Measurements from ENCODE around the gene KARS1. TPM values are rescaled to one million over a fixed set of nuclear protein-coding genes. Genes with fewer than 3 reads are reported as not detected.

KARS1 gene
- total RNA-seq: 10 to 100 TPM; 74.8 to 95.3 TPM
- polyA plus RNA-seq: 100 to 1,000 TPM; 105 to 107 TPM
- long read RNA-seq, donor 1, transcript KARS-201 (14 exons, 2,005 nt): major isoform, 22 of 41 reads
- long read RNA-seq, donor 1, transcript KARS-211 (2 exons, 589 nt): minor isoform, 18 of 41 reads
- long read RNA-seq, donor 1, partial matches to known transcripts: 0 of 41 reads
- long read RNA-seq, donor 1, other reads (novel, unspliced or antisense): 0 of 41 reads
- long read RNA-seq, donor 2, transcript KARS-201 (14 exons, 2,005 nt): major isoform, 7 of 13 reads
- long read RNA-seq, donor 2, partial matches to known transcripts: 0 of 13 reads
- long read RNA-seq, donor 2, other reads (novel, unspliced or antisense): 0 of 13 reads
- long read RNA-seq, donor 3, transcript KARS-201 (14 exons, 2,005 nt): major isoform, 14 of 109 reads
- long read RNA-seq, donor 3, transcript KARS-211 (2 exons, 589 nt): minor isoform, 7 of 109 reads
- long read RNA-seq, donor 3, partial matches to known transcripts: 79 of 109 reads
- long read RNA-seq, donor 3, other reads (novel, unspliced or antisense): 8 of 109 reads
- long read RNA-seq, donor 4, transcript KARS-211 (2 exons, 589 nt): minor isoform, 6 of 16 reads
- long read RNA-seq, donor 4, transcript KARS-201 (14 exons, 2,005 nt): major isoform, 8 of 16 reads
- long read RNA-seq, donor 4, partial matches to known transcripts: 0 of 16 reads
- long read RNA-seq, donor 4, other reads (novel, unspliced or antisense): 0 of 16 reads
- long read RNA-seq, donor 5, transcript KARS-211 (2 exons, 589 nt): minor isoform, 14 of 35 reads
- long read RNA-seq, donor 5, transcript KARS-201 (14 exons, 2,005 nt): major isoform, 16 of 35 reads
- long read RNA-seq, donor 5, partial matches to known transcripts: 0 of 35 reads
- long read RNA-seq, donor 5, other reads (novel, unspliced or antisense): 0 of 35 reads

DNA sequence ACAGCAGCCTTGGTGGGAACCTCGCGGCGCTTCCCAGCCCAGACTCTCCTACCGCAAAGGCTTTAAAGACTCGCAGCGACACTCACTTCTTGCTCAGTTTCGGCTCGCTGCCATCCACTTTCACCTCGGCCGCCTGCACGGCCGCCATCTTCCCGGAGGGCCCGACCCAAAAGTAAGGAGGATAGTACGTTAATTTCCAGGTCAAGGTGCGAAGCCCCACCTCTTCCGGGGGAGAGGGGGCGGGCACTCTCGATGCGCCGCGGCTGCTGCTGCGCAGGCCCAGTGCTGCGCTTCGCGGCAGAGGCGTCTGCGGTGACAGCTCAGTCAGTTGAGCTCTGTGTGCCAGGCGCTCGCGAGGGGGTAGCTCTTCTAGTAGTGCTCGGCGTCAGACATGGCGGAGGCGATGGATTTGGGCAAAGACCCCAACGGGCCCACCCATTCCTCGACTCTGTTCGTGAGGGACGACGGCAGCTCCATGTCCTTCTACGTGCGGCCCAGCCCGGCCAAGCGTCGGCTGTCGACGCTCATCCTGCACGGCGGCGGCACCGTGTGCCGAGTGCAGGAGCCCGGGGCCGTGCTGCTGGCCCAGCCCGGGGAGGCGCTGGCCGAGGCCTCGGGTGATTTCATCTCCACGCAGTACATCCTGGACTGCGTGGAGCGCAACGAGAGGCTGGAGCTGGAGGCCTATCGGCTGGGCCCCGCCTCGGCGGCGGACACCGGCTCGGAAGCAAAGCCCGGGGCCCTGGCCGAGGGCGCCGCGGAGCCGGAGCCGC, at the start of gene KARS1, which contains the start of gene TERF2IP:
Gene KARS1, minus strand, starts transcription at position 174 of the 773 bp plus-strand sequence. Its CDS starts 26 bp downstream, at position 148.
Gene TERF2IP, plus strand, starts transcription at position 282 of the 773 bp plus-strand sequence. Its CDS starts 110 bp downstream, at position 392.
- ATAC-seq (ENCODE audit: insufficient read depth, low FRiP score): peak; percentile 96
- 0% methylated on average over 71 to 76 of the region's 76 CpGs for WGBS, 2 donors
- Histone ChIP-seq H3K4me1 (ENCODE audit: control insufficient read depth in 5 of 5, insufficient read depth in 5 of 5, low read length in 5 of 5) (peaks cover 0 to 21% (median 12%) of the 10 kb centered on the region in 5 donors), H3K9ac (ENCODE audit: insufficient read depth in 1 of 2, low read length in 2 of 2) (peak within 1 kb of the TSS; percentile 97), H3K36me3 (ENCODE audit: control insufficient read depth in 4 of 4, insufficient read depth in 4 of 4, low read length in 4 of 4) (peaks cover 0 to 15% (median 9%) of the 10 kb centered on the region in 4 donors), H3K27ac (ENCODE audit: low read depth in 1 of 2, low read length in 1 of 2) (peak within 1 kb of the TSS; percentile 83 to 99), H3K9me3 (ENCODE audit: control insufficient read depth in 4 of 4, insufficient read depth in 3 of 4, low read length in 3 of 4) (peaks cover 0 to 1% (median 0%) of the 10 kb centered on the region in 4 donors), H3K4me3 (peak within 1 kb of the TSS; percentile 96), H3K27me3 (ENCODE audit: control insufficient read depth in 3 of 3, insufficient read depth in 3 of 3, low read length in 2 of 3) (no peaks in the 10 kb centered on the region)
- peak; percentile 94 to 98 (median 95) for DNase-seq
- TF ChIP-seq, protein P1, sequence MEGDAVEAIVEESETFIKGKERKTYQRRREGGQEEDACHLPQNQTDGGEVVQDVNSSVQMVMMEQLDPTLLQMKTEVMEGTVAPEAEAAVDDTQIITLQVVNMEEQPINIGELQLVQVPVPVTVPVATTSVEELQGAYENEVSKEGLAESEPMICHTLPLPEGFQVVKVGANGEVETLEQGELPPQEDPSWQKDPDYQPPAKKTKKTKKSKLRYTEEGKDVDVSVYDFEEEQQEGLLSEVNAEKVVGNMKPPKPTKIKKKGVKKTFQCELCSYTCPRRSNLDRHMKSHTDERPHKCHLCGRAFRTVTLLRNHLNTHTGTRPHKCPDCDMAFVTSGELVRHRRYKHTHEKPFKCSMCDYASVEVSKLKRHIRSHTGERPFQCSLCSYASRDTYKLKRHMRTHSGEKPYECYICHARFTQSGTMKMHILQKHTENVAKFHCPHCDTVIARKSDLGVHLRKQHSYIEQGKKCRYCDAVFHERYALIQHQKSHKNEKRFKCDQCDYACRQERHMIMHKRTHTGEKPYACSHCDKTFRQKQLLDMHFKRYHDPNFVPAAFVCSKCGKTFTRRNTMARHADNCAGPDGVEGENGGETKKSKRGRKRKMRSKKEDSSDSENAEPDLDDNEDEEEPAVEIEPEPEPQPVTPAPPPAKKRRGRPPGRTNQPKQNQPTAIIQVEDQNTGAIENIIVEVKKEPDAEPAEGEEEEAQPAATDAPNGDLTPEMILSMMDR (IDR thresholded peaks at IDR 0.05; ENCODE audit: control extremely low read depth, extremely low read depth): no peak

DNA sequence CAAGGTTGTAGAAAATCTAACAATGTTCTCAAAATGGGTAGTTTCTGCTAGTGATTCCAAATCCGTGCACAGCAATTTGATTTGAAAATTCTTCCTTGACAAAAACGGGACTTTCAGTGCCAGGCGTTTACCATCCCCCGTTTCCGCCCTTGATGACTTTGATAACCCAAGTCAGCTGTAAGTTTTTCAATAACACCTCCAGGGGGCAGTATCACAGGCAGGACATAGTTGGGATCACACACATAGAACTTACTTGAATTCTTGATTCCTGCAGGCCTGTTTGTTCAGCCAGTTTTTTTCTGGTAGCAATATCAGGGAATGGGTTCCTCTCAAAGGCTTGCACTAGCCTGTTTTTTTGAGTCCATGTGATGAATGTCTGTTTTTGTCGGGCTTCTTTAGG, 48.2 kb upstream of the KARS1 start:
- no peaks in the 10 kb centered on the region for H3K36me3 ChIP-seq (ENCODE audit: control insufficient read depth in 4 of 4, insufficient read depth in 4 of 4, low read length in 4 of 4)
- TF ChIP-seq, protein P1 (IDR thresholded peaks at IDR 0.05; ENCODE audit: control extremely low read depth, extremely low read depth): no peak
- no peak overlapping the region for H3K4me3 ChIP-seq
- no peak overlapping the region for H3K9ac ChIP-seq (ENCODE audit: insufficient read depth in 1 of 2, low read length in 2 of 2)
- no peaks in the 10 kb centered on the region for H3K9me3 ChIP-seq (ENCODE audit: control insufficient read depth in 4 of 4, insufficient read depth in 3 of 4, low read length in 3 of 4)
- WGBS, 2 donors: 82 to 86% methylated on average over 6 of the region's 6 CpGs
- DNase-seq: no peak
- no peaks in the 10 kb centered on the region for H3K4me1 ChIP-seq (ENCODE audit: control insufficient read depth in 5 of 5, insufficient read depth in 5 of 5, low read length in 5 of 5)
- ATAC-seq (ENCODE audit: insufficient read depth, low FRiP score): no peak
- no peak overlapping the region for H3K27ac ChIP-seq (ENCODE audit: low read depth in 1 of 2, low read length in 1 of 2)
- no peaks in the 10 kb centered on the region for H3K27me3 ChIP-seq (ENCODE audit: control insufficient read depth in 3 of 3, insufficient read depth in 3 of 3, low read length in 2 of 3)

DNA sequence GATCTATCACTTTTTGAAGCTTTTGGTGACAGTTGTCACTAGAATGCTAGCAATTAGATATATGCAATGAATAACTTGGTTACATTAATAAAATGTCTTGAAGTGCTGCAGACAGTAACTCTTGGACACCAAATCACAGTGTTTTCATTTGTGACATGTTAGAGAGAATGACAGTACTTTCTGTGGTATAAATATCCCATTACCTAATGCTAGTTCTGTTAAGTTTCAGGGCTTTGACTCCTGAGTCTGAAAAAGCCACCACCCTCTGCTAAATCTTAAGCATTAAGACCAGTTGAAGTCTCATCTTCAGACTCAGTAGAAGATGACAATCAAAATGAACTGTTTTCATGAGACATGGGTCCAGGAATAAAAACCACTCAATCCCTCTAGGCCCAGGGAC, 39.9 kb upstream of the KARS1 start:
- no peak for ATAC-seq (ENCODE audit: insufficient read depth, low FRiP score)
- H3K36me3 ChIP-seq (ENCODE audit: control insufficient read depth in 4 of 4, insufficient read depth in 4 of 4, low read length in 4 of 4): no peaks in the 10 kb centered on the region
- DNase-seq: no peak
- no peaks in the 10 kb centered on the region for H3K4me1 ChIP-seq (ENCODE audit: control insufficient read depth in 5 of 5, insufficient read depth in 5 of 5, low read length in 5 of 5)
- TF ChIP-seq, protein P1 (IDR thresholded peaks at IDR 0.05; ENCODE audit: control extremely low read depth, extremely low read depth): no peak
- H3K27me3 ChIP-seq (ENCODE audit: control insufficient read depth in 3 of 3, insufficient read depth in 3 of 3, low read length in 2 of 3): no peaks in the 10 kb centered on the region
- H3K9me3 ChIP-seq (ENCODE audit: control insufficient read depth in 4 of 4, insufficient read depth in 3 of 4, low read length in 3 of 4): no peaks in the 10 kb centered on the region
- no peak overlapping the region for H3K4me3 ChIP-seq
- H3K27ac ChIP-seq (ENCODE audit: low read depth in 1 of 2, low read length in 1 of 2): no peak overlapping the region
- no peak overlapping the region for H3K9ac ChIP-seq (ENCODE audit: insufficient read depth in 1 of 2, low read length in 2 of 2)

Measured in lung (tissue), 16 donors.